ENCODE results near the gene DOCK3. TPM values are rescaled to one million over a fixed set of nuclear protein-coding genes. Genes with fewer than 3 reads are reported as not detected.

DOCK3 gene
- total RNA-seq, 4 donors from 2014 or later = 5.5 to 10.0 (median 8.7) TPM

DNA sequence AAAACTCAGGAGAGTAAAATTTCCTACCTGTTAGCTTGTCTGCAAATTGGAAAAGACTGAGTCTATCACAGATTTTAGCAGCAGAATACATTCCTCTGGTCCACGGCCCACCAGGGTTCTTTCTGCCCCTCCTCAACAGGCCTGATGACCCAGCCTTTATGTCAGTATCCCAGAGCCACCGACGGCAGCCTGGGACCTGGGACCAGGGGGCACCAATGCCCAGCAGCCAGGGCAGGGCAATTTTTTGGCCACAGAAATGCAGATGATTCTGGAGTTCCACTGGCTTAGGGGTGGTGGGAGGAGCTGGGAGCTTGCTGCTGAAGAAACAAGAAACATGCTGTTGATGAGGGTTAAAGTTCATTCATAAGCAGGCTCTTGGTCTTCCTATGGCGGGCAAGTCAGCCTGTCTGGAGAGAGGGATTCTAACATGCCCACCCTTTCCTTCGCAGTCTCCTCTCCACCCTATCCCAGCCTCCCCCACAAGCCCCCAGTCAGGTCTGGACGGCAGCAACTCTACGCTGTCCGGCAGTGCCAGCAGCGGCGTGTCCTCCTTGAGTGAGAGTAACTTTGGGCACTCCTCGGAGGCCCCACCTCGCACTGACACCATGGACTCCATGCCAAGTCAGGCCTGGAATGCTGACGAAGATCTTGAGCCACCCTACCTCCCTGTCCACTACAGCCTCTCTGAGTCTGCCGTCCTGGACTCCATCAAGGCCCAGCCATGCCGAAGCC is 706.0 kb downstream of the DOCK3 start:
- H3K27me3 ChIP-seq = no peaks in the 10 kb centered on the region
- TF ChIP-seq POLR2A (IDR thresholded peaks at IDR 0.05) = no peak
- peaks cover 0 to 25% of the 10 kb centered on the region in 2 donors for H3K36me3 ChIP-seq
- ATAC-seq = no peak
- H3K4me1 ChIP-seq = peaks cover 0 to 21% (median 5%) of the 10 kb centered on the region in 3 donors
- WGBS, 2 donors (ENCODE audit: low coverage in 1 of 2) = 75% methylated on average over 3 of the region's 15 CpGs; no CpG with 5 or more reads in 1 of the 2 donors
- H3K9me3 ChIP-seq = no peaks in the 10 kb centered on the region
- no peak overlapping the region for H3K4me3 ChIP-seq
- H3K27ac ChIP-seq = no peak overlapping the region

DNA sequence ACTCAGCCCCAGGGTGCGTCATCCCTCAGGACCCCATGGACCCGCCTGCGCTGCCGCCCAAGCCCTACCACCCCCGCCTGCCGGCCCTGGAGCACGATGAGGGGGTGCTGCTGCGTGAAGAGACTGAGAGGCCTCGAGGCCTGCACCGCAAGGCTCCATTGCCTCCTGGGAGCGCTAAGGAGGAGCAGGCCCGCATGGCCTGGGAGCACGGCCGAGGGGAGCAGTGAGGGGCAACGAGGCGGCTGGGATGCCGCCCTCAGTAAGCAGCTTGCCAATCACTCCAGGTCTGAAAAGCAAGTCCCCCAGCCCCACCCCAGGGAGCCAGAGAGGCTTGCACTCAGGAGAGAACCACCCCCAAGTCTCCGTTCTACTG is 706.6 kb downstream of the DOCK3 start:
- Histone ChIP-seq H3K27me3 (no peaks in the 10 kb centered on the region), H3K4me1 (peaks cover 0 to 26% (median 10%) of the 10 kb centered on the region in 3 donors), H3K27ac (no peak overlapping the region), H3K9me3 (no peaks in the 10 kb centered on the region), H3K36me3 (peaks cover 0 to 20% of the 10 kb centered on the region in 2 donors), H3K4me3 (no peak overlapping the region)
- 83 to 100% methylated on average over 1 of the region's 18 CpGs for WGBS, 2 donors (ENCODE audit: low coverage in 1 of 2)
- TF ChIP-seq EP300 (IDR thresholded peaks at IDR 0.05) (no peak), POLR2A (IDR thresholded peaks at IDR 0.05) (no peak), POLR2AphosphoS5 (IDR thresholded peaks at IDR 0.05) (no peak)
- TF ChIP-seq, protein P1, sequence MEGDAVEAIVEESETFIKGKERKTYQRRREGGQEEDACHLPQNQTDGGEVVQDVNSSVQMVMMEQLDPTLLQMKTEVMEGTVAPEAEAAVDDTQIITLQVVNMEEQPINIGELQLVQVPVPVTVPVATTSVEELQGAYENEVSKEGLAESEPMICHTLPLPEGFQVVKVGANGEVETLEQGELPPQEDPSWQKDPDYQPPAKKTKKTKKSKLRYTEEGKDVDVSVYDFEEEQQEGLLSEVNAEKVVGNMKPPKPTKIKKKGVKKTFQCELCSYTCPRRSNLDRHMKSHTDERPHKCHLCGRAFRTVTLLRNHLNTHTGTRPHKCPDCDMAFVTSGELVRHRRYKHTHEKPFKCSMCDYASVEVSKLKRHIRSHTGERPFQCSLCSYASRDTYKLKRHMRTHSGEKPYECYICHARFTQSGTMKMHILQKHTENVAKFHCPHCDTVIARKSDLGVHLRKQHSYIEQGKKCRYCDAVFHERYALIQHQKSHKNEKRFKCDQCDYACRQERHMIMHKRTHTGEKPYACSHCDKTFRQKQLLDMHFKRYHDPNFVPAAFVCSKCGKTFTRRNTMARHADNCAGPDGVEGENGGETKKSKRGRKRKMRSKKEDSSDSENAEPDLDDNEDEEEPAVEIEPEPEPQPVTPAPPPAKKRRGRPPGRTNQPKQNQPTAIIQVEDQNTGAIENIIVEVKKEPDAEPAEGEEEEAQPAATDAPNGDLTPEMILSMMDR (IDR thresholded peaks at IDR 0.05) = no peak
- ATAC-seq = no peak

DNA sequence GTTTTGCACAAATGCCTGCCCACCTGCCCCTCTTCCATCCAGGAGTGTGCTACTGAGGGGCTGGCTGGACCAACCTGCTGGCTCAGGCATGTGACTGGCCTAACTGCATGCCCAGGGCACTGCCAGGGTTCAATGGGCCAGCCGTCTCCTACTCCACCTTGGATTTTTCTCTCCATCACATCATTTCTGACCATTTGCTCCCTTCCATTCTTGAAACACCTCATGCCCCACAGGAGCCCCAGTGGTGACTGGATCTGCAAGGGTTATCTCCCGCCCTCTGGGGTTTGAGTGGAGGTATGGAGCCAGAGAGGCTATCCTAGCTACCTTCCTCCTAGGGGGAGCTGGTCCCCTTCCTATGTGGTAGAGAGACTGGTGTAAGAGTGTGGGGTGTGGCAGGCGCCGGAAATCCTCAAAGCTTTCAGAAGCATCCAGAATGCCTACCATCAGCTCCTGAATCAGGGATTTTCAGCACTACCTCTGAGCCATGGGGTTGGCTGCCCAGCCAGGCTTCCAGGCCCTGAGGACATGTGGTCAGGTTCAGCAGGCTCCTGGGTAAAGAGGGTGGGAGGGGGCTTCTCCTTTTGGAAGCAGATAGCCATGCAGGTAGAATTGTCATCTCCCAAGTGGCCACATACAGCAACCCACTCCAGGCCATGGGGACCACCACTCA is 707.5 kb downstream of the DOCK3 start:
- no peak overlapping the region for H3K27ac ChIP-seq
- ATAC-seq = no peak
- H3K9me3 ChIP-seq = no peaks in the 10 kb centered on the region
- no peak for TF ChIP-seq POLR2AphosphoS5 (IDR thresholded peaks at IDR 0.05)
- no peak for TF ChIP-seq EP300 (IDR thresholded peaks at IDR 0.05)
- TF ChIP-seq, protein P1 (IDR thresholded peaks at IDR 0.05) = no peak
- TF ChIP-seq POLR2A (IDR thresholded peaks at IDR 0.05) = no peak
- no peaks in the 10 kb centered on the region for H3K27me3 ChIP-seq
- H3K4me1 ChIP-seq = peaks cover 0 to 35% (median 17%) of the 10 kb centered on the region in 3 donors
- WGBS, 2 donors (ENCODE audit: low coverage in 1 of 2) = 78 to 83% methylated on average over 1 to 2 of the region's 4 CpGs
- peaks cover 0 to 16% of the 10 kb centered on the region in 2 donors for H3K36me3 ChIP-seq
- H3K4me3 ChIP-seq = no peak overlapping the region

DNA sequence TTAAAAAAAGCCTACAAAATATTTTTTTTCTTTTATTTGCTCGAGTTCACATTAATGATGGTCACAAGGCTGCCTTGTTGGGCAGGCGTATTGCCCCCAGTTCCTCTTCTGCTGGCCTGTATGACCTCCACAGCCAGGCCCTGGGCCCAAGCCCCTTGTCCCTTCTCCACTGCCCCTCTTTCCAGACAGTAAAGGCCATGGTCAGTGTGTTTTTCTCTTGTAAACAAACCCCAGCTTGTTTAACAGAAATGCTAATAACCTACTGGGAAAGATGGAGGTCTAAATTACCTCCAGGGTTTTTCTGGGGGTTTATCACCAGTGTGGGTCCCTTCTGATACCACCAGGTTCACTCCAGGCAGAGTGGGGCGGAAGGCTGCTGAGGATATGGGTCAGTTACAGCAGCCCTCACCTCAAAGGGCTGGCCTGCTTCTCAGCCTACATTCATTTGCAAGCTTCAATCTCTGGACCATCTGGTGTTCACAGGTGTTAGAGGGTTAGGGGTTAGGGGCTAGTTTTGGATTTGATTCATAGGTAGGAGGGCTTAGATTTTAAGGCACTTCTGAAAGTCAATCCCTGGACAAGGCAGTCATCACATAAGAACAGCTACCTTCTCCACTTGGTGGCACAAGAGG is 708.3 kb downstream of the DOCK3 start:
- Histone ChIP-seq H3K36me3 (peaks cover 0 to 24% of the 10 kb centered on the region in 2 donors), H3K27me3 (no peaks in the 10 kb centered on the region), H3K9me3 (no peaks in the 10 kb centered on the region), H3K4me1 (peaks cover 0 to 44% (median 18%) of the 10 kb centered on the region in 3 donors), H3K27ac (no peak overlapping the region), H3K4me3 (no peak overlapping the region)
- TF ChIP-seq EP300 (IDR thresholded peaks at IDR 0.05) = no peak
- TF ChIP-seq POLR2A (IDR thresholded peaks at IDR 0.05) = no peak
- no peak for TF ChIP-seq POLR2AphosphoS5 (IDR thresholded peaks at IDR 0.05)
- TF ChIP-seq, protein P1 (IDR thresholded peaks at IDR 0.05) = no peak
- ATAC-seq = no peak
- WGBS, 2 donors (ENCODE audit: low coverage in 1 of 2) = 50 to 82% methylated on average over 1 to 3 of the region's 3 CpGs

DNA sequence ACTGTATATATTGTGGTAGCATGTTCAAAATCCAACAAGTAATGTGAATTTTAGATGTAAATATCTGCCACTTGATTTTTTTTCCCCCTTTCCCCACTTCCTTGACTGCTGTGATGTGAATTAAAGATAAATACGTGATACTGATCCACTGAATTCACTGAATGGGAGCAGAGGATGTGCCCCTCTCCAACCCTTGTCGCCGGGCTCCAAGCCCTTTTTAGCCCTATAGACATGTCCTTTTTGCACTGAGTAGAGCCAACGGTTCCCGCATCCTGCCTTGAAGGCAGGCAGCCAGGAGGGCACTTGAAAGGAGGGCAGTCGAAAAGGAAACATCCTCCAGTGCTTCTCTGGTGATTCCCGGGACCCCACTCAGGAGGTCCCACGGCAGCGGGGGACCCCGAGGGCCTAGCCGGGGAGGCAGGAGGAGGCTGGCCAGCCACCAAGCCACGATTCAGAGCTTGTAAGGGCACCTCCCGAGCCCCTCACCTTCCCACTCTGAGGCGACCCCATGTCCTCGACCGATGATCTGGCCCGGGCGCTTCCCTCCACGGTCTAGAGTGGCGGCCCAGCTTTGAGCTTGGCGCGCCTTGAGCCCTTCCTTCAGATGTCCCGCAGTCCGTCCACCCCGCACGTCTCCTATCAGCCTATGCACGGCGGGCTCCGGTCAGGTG is 709.5 kb downstream of the DOCK3 start:
- peaks cover 0 to 35% of the 10 kb centered on the region in 2 donors for H3K36me3 ChIP-seq
- WGBS, 2 donors (ENCODE audit: low coverage in 1 of 2) = 0 to 3% methylated on average over 1 to 3 of the region's 29 CpGs
- H3K4me3 ChIP-seq = peak overlapping the region; percentile 59 to 82
- no peaks in the 10 kb centered on the region for H3K27me3 ChIP-seq
- H3K4me1 ChIP-seq = peaks cover 0 to 46% (median 18%) of the 10 kb centered on the region in 3 donors
- TF ChIP-seq POLR2AphosphoS5 (IDR thresholded peaks at IDR 0.05) (no peak), EP300 (IDR thresholded peaks at IDR 0.05) (no peak), POLR2A (IDR thresholded peaks at IDR 0.05) (no peak)
- TF ChIP-seq, protein P1 (IDR thresholded peaks at IDR 0.05) = no peak
- H3K27ac ChIP-seq = peak overlapping the region; percentile 63 to 95 (median 92)
- peak; percentile 18 for ATAC-seq
- no peaks in the 10 kb centered on the region for H3K9me3 ChIP-seq

Measured in gastroesophageal sphincter (tissue), 4 donors.